AG04450 (cell line): ENCODE data around the gene CLIP2. TPM values are rescaled to one million over a fixed set of nuclear protein-coding genes. Genes with fewer than 3 reads are reported as not detected.
"Not testable (repeated sequence)": the region's sequence is repeated elsewhere in the genome, so short reads cannot be mapped to it uniquely, and the experiment has no call there.

Source experiments
- CTCF ChIA-PET: fragments of 300-600, 350-600 bp; formaldehyde crosslinking; extraction: SDS; loops from one replicate; lab custom pipeline; 2022; ENCODE audit warnings: antibody characterized with exemption, inconsistent platforms; lab: Charles Lee
- POLR2A ChIA-PET: fragments of 350-600 bp; formaldehyde crosslinking; extraction: SDS; loops from one replicate; lab custom pipeline; 2021; ENCODE audit warnings: antibody characterized with exemption, inconsistent platforms; lab: Yijun Ruan, JAX
- DNase-seq: peaks from one replicate; pipeline ENCODE4 v3.0.0-alpha.2; 2011; ENCODE audit warnings: low read depth, low spot score
- H3K27ac ChIP-seq: one replicate; pipeline ENCODE4 v1.5.1; 2012; ENCODE audit warnings: low read depth, low read length, control low read depth
- H3K27me3 ChIP-seq: one replicate; pipeline ENCODE4 v1.6.0; 2012; ENCODE audit warnings: low read length; ENCODE audit not compliant: control insufficient read depth, insufficient read depth
- H3K4me3 ChIP-seq: 2 replicates; pipeline ENCODE4 v1.5.1; 2011; ENCODE audit warnings: mild to moderate bottlenecking, low read depth, low read length, control low read depth
- H3K9me3 ChIP-seq: 2 replicates; pipeline ENCODE4 v1.5.1; 2012; ENCODE audit warnings: low read length; ENCODE audit not compliant: control insufficient read depth, insufficient read depth
- polyA plus RNA-seq: library from polyadenylated mRNA; depleted of rRNA; stranded (reverse); fragments of >200 nt; gene quantifications from 2 replicates; pipeline ENCODE4 v1.2.3, GENCODE V29; 2011
- TF ChIP-seq, protein P1 (sequence below): IDR thresholded peaks from 2 replicates; pipeline ENCODE4 v1.5.1; 2011; ENCODE audit warnings: low read depth, low read length, control low read depth, inconsistent platforms

CLIP2 gene
- polyA plus RNA-seq, 1 experiment, result 7.2 TPM

DNA sequence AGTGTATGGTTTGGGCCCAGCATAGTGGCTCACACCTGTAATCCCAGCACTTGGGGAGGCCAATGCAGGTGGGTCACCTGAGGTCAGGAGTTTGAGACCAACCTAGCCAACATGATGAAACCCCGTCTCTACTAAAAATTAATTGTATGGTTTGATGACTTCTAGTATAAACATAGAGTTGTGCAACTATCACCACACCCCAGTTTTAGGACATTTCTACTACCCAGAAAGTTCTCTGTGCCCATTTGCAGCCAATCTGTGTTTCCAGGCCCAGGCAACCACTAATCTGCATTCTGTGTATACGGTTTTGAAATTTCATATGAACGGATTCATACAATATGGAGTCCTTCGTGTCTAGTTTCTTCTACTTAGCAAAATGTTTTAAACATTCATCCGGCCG is 20.0 kb downstream of the CLIP2 start:
- no peaks in the 10 kb centered on the region for H3K27me3 ChIP-seq
- ChIA-PET CTCF (no interaction called here), POLR2A (no interaction called here)
- H3K4me3 ChIP-seq, result no peak overlapping the region
- TF ChIP-seq, protein P1, sequence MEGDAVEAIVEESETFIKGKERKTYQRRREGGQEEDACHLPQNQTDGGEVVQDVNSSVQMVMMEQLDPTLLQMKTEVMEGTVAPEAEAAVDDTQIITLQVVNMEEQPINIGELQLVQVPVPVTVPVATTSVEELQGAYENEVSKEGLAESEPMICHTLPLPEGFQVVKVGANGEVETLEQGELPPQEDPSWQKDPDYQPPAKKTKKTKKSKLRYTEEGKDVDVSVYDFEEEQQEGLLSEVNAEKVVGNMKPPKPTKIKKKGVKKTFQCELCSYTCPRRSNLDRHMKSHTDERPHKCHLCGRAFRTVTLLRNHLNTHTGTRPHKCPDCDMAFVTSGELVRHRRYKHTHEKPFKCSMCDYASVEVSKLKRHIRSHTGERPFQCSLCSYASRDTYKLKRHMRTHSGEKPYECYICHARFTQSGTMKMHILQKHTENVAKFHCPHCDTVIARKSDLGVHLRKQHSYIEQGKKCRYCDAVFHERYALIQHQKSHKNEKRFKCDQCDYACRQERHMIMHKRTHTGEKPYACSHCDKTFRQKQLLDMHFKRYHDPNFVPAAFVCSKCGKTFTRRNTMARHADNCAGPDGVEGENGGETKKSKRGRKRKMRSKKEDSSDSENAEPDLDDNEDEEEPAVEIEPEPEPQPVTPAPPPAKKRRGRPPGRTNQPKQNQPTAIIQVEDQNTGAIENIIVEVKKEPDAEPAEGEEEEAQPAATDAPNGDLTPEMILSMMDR, result no peak
- no peak for DNase-seq
- peaks cover 7% of the 10 kb centered on the region for H3K9me3 ChIP-seq
- no peak overlapping the region for H3K27ac ChIP-seq

DNA sequence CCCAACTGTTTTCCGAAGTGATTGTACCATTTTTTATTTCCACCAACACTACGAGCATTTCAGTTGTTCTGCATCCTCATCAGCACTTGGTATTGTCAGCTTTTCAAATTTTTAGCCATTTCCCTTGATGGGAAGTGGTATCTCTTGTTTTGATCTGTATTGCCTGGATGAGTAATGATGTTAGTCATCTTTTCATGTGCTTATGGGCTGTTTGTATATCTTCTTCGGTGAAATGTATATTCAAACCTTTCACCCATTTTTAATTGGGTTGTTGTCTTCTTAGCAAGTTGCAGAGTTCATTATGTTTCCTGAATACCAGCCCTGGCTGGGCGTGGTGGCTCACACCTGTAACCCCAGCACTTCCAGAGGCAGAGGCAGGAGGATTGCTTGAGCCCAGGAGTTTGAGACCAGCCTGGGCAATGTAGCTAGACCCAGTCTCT is 22.1 kb downstream of the CLIP2 start:
- no peak for DNase-seq
- no peaks in the 10 kb centered on the region for H3K27me3 ChIP-seq
- H3K9me3 ChIP-seq, result peaks cover 7% of the 10 kb centered on the region
- H3K4me3 ChIP-seq, result no peak overlapping the region
- TF ChIP-seq, protein P1, result no peak
- ChIA-PET CTCF (interaction anchor here (1.1 kb wide), 1 partner anchor 105 kb away, joined by 3 read pairs; no protein-coding TSS in a partner anchor), POLR2A (no interaction called here)
- no peak overlapping the region for H3K27ac ChIP-seq

DNA sequence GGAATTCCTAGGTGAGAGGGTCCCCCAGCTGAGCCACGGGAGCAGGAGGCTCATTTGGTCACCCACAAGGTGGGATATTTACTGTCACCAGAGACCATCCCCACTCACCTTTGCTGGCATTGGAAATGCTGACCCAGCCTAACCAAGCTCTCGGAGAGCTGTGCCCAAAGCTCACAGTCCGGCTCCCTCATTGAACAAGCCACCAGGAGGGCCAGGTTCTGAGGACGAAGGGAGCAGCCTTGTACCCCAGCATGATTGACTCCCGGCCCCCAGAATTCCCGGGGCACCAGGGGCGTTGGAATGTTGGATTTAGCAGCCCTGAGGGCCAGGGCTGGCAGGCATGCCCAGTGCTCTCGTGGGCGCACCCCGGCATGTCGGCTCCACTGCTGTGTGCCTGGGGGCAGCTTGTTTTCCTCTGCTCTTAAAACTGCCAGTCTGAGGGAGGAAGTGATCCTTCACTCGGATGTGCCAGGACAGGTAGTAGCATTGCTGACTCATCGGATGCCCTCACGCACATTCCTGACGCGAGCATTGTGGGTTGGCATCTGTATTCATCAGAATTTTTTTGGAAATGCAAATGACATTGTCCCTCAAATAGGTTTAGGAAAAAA is 23.3 kb downstream of the CLIP2 start:
- no peak for DNase-seq
- TF ChIP-seq, protein P1, result no peak
- Histone ChIP-seq H3K27ac (no peak overlapping the region), H3K27me3 (no peaks in the 10 kb centered on the region), H3K4me3 (no peak overlapping the region), H3K9me3 (peaks cover 7% of the 10 kb centered on the region)
- ChIA-PET POLR2A (interaction anchor here (0.7 kb wide), 1 partner anchor 71 kb away, joined by 4 read pairs; no protein-coding TSS in a partner anchor), CTCF (interaction anchor here (1.1 kb wide), 1 partner anchor 106 kb away, joined by 3 read pairs; no protein-coding TSS in a partner anchor)

DNA sequence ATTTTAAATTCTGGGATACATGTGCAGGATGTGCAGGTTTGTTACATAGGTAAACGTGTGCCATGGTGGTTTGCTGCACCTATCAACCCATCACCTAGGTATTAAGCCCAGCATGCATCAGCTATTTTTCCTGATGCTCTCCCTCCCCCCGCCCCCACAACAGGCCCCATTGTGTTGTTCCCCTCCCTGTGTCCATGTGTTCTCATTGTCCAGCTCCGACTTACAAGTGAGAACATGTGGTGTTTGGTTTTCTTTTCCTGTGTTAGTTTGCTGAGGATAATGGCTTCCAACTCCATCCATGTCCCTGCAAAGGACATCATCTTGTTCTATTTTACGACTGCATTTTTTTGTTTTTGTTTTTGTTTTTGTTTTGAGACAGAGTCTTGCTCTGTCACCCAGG is 26.7 kb downstream of the CLIP2 start:
- POLR2A ChIA-PET, result interaction anchor here (0.7 kb wide), 2 partner anchors 30 to 39 kb away, joined by 3 to 7 read pairs; no protein-coding TSS in a partner anchor
- H3K4me3 ChIP-seq, H3K9me3 ChIP-seq, H3K27ac ChIP-seq, DNase-seq, CTCF ChIA-PET, H3K27me3 ChIP-seq: not testable (repeated sequence)

DNA sequence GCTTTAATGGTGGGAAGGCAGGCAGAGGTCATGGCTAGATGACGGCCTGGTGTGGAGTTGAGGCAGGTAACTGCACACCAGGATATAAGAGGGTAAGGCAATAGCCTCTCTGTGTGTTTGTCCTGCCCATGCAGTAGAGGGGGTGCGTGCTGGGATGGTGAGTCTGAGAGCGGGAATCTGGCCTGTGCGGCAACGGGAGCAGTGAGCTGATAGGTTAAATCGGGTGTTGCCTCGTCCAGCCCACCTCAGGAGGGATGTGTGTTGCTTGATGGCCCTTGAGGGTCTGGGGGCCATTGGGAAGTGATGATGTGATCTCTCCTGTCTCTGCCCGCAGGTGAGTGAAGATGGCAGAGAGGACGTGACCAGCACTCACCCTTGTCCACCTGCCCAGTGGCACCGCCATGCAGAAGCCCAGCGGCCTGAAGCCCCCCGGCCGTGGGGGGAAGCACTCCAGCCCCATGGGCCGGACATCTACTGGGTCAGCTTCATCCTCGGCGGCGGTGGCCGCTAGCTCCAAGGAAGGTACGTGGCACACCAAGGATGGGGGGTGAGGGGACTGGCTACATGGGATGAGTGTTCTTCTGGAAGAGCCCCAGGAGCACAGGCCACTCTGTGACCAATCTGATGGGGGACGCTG is 28.1 kb downstream of the CLIP2 start:
- DNase-seq, result no peak
- ChIA-PET CTCF (no interaction called here), POLR2A (no interaction called here)
- TF ChIP-seq, protein P1, result no peak
- Histone ChIP-seq H3K4me3 (no peak overlapping the region), H3K27me3 (no peaks in the 10 kb centered on the region), H3K9me3 (no peaks in the 10 kb centered on the region), H3K27ac (no peak overlapping the region)
